IPS-15b (cell line): ENCODE measurements around the gene ZNF174.
A peak's percentile ranks its signal among the peaks of the same experiment; 100 is the strongest.

Experiments used
- H3K27me3 ChIP-seq: one replicate; pipeline ENCODE4 v1.6.1; 2013; ENCODE audit warnings: low read length; ENCODE audit not compliant: control insufficient read depth, insufficient read depth
- H3K36me3 ChIP-seq: one replicate; pipeline ENCODE4 v1.6.1; 2013; ENCODE audit warnings: low read length; ENCODE audit not compliant: control insufficient read depth, insufficient read depth
- H3K4me1 ChIP-seq: one replicate; pipeline ENCODE4 v1.6.1; 2013; ENCODE audit warnings: mild to moderate bottlenecking, low read length; ENCODE audit not compliant: control insufficient read depth, insufficient read depth
- H3K4me3 ChIP-seq: one replicate; pipeline ENCODE4 v1.5.1; 2013; ENCODE audit warnings: low read depth, low read length
- H3K9ac ChIP-seq: one replicate; pipeline ENCODE4 v1.6.1; 2013; ENCODE audit warnings: low read depth, mild to moderate bottlenecking, low read length
- H3K9me3 ChIP-seq: one replicate; pipeline ENCODE4 v1.6.1; 2013; ENCODE audit warnings: mild to moderate bottlenecking, low read length; ENCODE audit not compliant: control insufficient read depth, insufficient read depth

The ZNF174 gene

DNA sequence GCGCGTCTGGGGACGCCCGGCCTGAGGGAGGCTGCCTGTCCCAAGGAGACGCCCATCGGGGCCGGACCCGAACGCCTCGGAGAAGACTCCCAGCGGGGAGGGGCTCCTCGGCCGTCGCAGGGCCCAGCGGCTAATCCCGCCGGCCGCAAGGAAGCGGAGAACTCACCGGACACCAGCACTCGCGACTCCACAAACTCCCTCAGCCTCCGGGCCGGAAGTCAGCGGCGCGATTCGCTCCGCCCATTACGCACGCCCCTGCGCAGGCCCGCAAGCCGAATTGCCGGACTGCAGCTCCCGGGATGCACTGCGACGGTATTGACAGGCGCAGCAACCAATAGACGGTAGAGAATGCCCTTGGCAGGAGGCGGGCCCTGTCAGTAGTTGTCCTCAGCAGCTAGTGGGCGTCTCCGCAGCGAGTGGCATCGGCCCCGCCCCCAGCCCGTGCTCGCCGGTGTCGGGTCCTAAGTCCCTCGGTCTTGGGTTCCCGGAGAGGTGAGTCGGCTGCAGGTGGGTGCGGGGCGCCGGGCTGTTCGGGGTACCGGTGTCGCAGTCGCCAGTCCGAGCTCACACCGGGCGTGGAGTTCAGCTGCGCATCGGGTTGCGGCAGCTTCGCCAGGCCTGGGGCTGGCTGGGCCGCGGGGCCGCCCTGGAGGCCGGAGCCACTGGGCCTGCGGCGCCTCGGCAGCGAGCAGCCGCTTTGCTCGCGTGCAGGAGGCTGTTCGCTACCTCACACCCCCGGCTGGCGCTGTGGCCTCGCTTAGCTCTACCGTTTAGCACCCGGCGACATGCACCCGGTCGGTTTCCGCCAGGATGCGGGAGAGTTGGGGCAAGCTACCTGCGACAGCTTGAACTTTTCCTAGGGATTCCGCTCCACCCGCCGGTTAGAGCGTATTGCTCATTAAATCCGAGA, at the start of gene ZNF174, which contains the start of gene ZSCAN32:
ZNF174 (plus strand) TSS at position 437 of the 910 bp plus-strand sequence. CDS start 790 bp downstream, outside the sequence.
ZSCAN32 (minus strand) TSS at position 226 of the 910 bp plus-strand sequence. CDS start 3,447 bp downstream, outside the sequence.
- Histone ChIP-seq H3K9me3 (peaks cover 3% of the 10 kb centered on the region), H3K36me3 (peaks cover 21% of the 10 kb centered on the region), H3K9ac (peak within 1 kb of the TSS; percentile 81), H3K27me3 (no peaks in the 10 kb centered on the region), H3K4me3 (peak within 1 kb of the TSS; percentile 90), H3K4me1 (no peaks in the 10 kb centered on the region)

DNA sequence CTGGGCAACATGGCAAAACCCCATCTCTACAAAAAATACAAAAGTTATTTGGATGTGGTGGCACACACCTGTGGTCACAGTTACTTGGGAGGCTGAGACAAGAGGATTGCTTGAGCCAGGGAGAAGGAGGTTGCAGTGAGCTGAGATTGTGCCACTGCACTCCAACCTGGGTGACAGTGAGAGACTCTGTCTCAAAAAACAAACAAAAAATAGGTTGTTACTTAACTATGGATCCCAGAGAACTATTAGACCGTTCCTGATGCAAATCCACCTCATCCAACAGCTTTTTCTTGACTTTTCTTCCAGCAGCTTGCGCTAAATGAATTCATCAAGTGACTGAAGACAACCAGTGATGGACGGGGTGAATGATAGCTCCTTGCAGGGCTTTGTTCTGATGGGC, 45.4 kb upstream of the ZNF174 start, which contains the start of gene OR2C1:
OR2C1 (plus strand) TSS at position 301 of the 400 bp plus-strand sequence; CDS start at position 353, 52 bp downstream.
- Histone ChIP-seq H3K4me3 (no peak within 1 kb of the TSS), H3K36me3 (no peaks in the 10 kb centered on the region), H3K9ac (no peak within 1 kb of the TSS), H3K9me3 (no peaks in the 10 kb centered on the region), H3K27me3 (no peaks in the 10 kb centered on the region), H3K4me1 (no peaks in the 10 kb centered on the region)

DNA sequence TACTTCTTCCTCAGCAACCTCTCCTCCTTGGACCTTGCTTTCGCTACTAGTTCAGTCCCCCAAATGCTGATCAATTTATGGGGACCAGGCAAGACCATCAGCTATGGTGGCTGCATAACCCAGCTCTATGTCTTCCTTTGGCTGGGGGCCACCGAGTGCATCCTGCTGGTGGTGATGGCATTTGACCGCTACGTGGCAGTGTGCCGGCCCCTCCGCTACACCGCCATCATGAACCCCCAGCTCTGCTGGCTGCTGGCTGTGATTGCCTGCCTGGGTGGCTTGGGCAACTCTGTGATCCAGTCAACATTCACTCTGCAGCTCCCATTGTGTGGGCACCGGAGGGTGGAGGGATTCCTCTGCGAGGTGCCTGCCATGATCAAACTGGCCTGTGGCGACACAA, 44.9 kb upstream of the ZNF174 start:
- Histone ChIP-seq H3K9ac (no peak overlapping the region), H3K27me3 (no peaks in the 10 kb centered on the region), H3K4me1 (no peaks in the 10 kb centered on the region), H3K36me3 (no peaks in the 10 kb centered on the region), H3K4me3 (no peak overlapping the region), H3K9me3 (no peaks in the 10 kb centered on the region)

DNA sequence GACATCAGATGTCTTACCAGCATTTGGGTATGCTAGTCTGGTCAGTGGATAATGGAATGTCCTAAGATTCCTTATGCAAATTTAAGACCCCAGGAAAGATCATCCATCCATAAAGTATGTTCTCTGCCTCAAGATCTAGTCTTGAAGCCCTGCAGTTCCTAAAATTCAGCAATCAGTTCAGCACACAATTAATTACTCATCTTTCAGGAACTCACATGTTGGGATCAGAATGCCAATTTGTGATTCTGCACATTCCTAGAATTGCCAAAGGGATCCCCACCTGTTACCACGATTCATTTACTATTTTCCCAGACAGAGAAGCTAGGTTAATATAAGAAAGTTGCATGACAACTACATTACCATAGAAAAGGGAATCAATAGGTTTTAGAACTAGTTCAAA, 42.1 kb upstream of the ZNF174 start:
- Histone ChIP-seq H3K4me1 (no peaks in the 10 kb centered on the region), H3K27me3 (no peaks in the 10 kb centered on the region), H3K9ac (no peak overlapping the region), H3K4me3 (no peak overlapping the region), H3K9me3 (no peaks in the 10 kb centered on the region), H3K36me3 (no peaks in the 10 kb centered on the region)

DNA sequence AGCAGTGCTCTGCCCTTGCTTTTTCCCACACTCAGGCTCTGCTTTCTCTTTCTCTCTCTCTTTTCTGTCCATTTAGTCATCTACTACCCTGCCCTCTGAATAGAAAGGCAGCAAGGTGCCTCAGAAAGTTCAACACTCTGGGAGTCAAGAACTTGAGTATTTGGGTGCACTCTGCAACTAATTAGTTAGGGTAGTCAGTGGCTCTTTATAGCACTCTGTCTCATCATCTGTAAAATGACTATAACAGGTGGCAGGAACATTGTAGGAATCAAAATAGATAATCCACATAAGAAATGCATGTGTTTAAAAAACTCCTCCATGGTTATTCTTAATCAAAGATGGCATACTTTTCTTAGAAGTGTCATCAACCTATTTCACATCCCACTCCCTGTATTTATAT, 38.1 kb upstream of the ZNF174 start:
- Histone ChIP-seq H3K4me1 (no peaks in the 10 kb centered on the region), H3K27me3 (no peaks in the 10 kb centered on the region), H3K9ac (no peak overlapping the region), H3K36me3 (no peaks in the 10 kb centered on the region), H3K4me3 (no peak overlapping the region), H3K9me3 (no peaks in the 10 kb centered on the region)

DNA sequence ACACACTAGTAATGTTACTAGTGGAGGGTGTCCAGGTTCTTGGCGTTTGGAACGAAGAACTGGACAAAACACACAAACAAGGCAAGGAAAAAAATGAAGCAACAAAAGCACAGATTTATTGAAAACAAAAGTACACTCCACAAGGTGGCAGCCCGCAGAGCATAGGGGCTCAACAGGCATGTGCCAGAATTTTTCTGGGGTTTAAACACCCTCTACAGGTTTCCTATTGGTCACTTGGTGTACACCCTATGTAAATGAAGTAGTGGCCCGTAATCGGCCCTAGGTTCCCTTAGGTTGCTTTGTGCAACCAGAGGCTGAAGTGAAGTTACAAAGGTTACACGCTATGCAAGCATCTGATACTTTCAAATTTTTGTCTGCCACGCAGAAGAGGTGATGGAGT, 37.2 kb upstream of the ZNF174 start:
- Histone ChIP-seq H3K4me1 (no peaks in the 10 kb centered on the region), H3K9ac (no peak overlapping the region), H3K4me3 (no peak overlapping the region), H3K9me3 (no peaks in the 10 kb centered on the region), H3K27me3 (no peaks in the 10 kb centered on the region), H3K36me3 (no peaks in the 10 kb centered on the region)

DNA sequence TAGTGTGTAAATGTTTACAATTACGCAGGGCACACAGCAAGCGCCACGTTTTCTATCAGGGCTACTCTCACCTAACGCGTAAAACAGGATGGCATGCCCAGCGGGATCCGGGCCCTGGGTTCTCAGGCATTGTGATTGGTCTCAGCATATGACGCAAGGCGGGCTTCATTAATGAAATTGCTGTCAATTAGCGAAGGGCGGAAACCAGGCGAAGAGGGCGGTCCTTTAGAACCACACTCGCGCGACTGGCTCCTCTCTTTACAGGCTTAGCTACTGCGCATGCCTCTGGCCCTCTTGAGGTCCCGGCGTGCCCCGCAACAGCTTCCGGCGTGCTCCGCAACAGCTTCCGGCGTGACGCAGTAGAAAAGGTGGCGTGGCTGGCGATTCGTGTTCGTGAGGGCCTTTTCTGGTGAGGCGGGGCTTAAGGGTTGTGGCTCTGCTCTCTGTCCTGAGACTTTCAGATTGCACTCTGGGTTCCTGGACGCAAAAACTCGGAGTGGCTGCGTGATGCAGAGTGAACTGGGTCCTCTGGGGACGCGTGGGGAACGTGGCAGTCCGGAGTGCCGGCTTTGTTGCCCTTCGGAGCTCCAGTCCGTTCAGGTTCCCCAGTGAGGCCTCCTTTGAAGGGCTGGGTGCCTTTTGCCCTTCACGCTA, 36.1 kb upstream of the ZNF174 start:
- H3K9ac ChIP-seq: no peak overlapping the region
- H3K27me3 ChIP-seq: no peaks in the 10 kb centered on the region
- peak overlapping the region; percentile 19 for H3K4me3 ChIP-seq
- no peaks in the 10 kb centered on the region for H3K36me3 ChIP-seq
- no peaks in the 10 kb centered on the region for H3K9me3 ChIP-seq
- H3K4me1 ChIP-seq: no peaks in the 10 kb centered on the region

DNA sequence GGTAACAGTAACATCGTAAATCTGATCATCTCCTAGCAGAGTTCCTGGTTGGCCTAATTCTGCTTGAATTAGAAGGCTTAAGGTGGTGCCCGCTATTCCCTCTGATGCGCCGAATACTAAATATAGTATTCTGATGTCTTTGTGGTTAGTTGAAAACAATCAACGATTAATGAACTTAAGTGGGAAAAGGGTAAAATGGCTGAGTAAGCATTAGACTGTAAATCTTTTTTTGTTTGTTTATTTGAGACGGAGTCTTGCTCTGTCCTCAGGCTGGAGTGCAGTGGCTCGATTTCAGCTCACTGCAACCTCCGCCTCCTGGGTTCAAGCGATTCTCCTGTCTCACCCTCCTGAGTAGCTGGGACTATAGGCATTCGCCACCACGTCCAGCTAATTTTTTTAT, 31.9 kb upstream of the ZNF174 start:
- Histone ChIP-seq H3K9ac (no peak overlapping the region), H3K27me3 (no peaks in the 10 kb centered on the region), H3K4me3 (no peak overlapping the region), H3K9me3 (no peaks in the 10 kb centered on the region), H3K4me1 (no peaks in the 10 kb centered on the region), H3K36me3 (no peaks in the 10 kb centered on the region)

DNA sequence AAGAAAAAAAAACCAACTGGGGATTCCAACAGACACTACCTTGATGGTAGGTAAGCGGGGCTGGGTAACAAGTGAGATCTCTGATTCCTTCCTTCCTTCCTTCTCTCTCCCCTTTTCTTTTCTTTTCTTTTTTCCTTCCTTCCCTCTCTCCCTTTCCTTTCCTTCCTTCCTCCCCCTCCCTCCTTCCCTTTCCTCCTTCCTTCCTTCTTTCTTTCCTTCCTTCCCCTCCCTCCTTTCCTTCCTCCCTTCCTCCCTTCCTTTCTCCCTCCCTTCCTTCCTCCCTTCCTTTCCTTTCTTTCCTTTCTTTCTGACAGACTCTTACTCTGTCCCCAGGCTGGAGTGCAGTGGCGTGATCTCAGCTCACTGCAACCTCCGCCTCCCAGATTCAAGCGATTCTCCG, 25.3 kb upstream of the ZNF174 start:
- Histone ChIP-seq H3K9me3 (no peaks in the 10 kb centered on the region), H3K27me3 (no peaks in the 10 kb centered on the region), H3K36me3 (no peaks in the 10 kb centered on the region)

DNA sequence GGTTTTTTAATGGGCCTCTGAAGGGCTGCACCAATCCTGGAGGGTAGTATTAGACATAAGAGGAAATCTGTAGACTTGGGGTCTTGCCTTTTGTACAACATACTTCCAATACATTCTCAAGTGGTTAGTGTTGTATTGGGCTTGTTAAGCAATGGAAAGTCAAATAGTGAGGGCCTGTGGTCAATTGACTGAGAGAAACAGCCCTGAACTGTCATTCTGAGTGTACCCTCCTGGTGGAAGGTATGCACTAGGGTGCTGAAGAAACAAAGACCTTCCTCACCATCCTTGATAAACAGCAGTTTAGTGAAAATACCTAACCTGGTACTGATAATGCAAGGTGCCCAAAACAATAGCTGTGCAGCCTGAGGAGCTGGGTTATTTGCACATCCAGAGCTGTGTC, 23.1 kb upstream of the ZNF174 start:
- Histone ChIP-seq H3K9me3 (peaks cover 14% of the 10 kb centered on the region), H3K36me3 (peaks cover 7% of the 10 kb centered on the region), H3K27me3 (no peaks in the 10 kb centered on the region), H3K4me1 (no peaks in the 10 kb centered on the region), H3K9ac (no peak overlapping the region), H3K4me3 (no peak overlapping the region)

More for the DNA sequence above, 25.3 kb upstream of the ZNF174 start:
- Histone ChIP-seq H3K4me1 (no peaks in the 10 kb centered on the region), H3K4me3 (no peak overlapping the region), H3K9ac (no peak overlapping the region)

DNA sequence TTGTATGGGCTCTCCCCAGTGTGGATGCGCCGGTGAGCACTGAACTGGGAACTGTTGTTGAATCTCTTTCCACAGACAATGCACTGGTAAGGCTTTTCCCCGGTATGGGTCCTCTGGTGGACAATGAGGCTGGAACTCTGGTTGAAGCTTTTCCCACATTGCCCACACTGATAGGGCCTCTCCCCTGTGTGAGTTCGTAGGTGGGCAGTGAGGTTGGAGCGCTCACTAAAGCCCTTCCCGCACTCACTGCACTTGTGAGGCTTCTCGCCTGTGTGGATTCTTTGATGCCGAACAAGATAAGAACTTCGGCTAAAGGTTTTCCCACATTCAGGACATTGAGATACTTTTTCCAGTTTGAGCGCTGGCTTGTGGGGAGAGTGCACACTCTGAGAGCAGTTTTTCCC, 18.0 kb upstream of the ZNF174 start:
- Histone ChIP-seq H3K9me3 (peaks cover 35% of the 10 kb centered on the region), H3K4me3 (no peak overlapping the region), H3K27me3 (no peaks in the 10 kb centered on the region), H3K4me1 (no peaks in the 10 kb centered on the region), H3K36me3 (peaks cover 24% of the 10 kb centered on the region), H3K9ac (no peak overlapping the region)

DNA sequence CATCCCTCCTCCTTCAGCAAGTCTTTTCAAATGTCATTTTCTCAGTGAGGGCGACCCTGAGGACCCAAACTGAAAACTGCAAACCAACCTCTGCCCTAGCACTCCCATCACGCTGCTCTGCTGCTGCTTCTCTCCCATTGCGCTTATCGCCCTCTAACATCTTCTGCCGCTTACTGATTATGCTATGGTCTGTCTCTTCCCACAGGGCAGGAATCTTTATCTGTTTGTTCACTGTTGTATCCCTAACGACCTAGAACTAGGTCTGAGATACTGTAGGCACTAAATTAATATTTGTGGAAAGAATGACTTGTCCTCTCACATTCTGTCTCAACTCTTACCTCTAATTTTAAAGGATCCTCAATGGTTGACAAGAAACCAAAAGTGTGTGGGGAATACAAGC, 12.7 kb upstream of the ZNF174 start:
- no peaks in the 10 kb centered on the region for H3K27me3 ChIP-seq
- H3K9me3 ChIP-seq: peaks cover 16% of the 10 kb centered on the region
- no peak overlapping the region for H3K4me3 ChIP-seq
- no peak overlapping the region for H3K9ac ChIP-seq
- no peaks in the 10 kb centered on the region for H3K4me1 ChIP-seq
- H3K36me3 ChIP-seq: peaks cover 25% of the 10 kb centered on the region
